ENCODE data around the gene LONRF2.
"Not testable (repeated sequence)": the region's sequence is repeated elsewhere in the genome, so short reads cannot be mapped to it uniquely, and the experiment has no call there.

Gene LONRF2

DNA sequence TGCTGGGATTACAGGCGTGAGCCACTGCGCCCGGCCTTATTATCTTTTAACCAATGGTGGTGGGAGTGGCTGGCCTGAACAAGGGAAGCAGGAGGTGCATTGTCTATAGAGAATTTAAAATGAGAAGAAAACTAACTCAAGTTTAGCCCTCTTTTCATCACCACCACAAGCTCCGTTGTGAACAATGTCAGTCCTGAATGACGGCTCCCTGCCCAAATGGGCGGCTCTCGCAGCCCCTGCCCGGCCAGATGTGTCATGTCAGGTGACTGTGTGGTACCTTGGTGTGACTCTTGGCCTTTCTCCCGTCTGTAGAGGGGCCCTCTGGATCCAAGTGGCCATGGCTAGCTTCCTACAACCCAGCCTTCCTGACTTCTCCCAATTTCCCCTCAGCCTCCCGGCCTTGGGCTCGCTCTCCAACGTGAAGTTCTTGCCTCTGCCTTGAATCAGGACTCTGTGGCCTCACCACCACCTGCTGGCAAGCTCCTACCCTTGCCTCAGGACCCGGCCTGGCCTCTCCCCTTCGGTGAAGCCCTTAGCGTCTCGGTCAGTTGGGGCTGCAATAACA lies 67.6 kb downstream of the LONRF2 start:
- DNase-seq (ENCODE audit: low read depth), result no peak

DNA sequence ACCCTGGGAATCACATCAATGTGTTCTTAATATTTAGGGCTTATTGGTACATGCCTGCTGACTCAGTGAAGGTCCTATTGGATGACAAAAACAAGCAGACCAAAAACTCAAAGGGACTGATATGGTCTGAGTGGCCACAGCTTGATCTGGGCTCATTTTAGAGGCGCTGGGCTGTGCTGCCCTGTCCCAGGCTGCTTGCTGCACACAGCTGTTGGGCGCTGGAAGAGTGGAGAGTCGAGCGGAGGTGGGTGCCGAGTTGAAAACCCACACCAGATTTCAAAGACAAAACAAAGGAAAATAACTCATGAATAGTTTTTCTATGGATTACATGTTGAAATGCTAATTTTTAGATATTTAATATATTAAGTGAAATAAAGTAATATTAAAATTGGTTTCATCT lies 68.5 kb downstream of the LONRF2 start:
- no peak for DNase-seq (ENCODE audit: low read depth)

DNA sequence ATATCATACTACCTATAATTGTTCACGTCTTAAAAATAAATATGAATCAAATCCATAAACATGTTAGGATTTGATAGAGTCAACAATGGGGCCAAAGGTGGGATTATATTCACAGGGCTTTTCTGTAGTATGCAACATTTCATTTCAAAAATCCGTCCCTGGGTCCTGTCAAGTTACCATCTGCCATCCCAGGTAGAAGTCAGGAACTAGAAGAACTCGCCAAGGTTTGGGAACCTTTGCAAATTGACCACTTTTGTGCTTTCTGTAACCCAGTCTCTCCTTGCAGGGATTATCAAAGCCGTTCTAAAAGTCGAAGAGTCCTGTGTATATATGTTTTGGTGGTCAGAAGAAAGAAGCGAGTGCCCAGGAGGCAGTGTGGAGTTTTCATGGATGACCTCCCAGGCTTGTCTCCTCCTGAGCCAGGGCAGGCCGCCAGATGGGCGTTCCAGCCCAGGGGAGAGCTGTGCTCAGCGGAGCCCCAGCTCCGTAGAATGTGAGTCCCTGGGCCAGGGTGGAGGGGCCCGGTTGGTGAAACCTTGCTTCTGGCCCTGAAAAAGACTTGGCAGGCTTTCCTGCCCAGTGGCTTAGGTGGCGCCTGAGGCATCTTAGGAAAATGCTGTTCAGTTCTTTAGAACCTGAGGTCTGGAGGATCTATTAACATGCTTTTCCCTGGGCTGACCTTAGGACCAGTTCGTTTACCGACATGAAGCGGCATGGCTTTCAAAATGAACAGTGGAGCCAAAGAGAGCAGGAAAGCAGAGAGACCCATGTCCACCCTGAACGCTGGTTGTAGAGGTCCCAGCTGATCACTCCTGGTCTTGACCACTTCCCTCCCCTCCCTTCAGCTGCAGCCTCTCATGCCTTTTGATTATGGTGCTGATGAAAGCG lies 69.2 kb downstream of the LONRF2 start:
- no peak for DNase-seq (ENCODE audit: low read depth)

DNA sequence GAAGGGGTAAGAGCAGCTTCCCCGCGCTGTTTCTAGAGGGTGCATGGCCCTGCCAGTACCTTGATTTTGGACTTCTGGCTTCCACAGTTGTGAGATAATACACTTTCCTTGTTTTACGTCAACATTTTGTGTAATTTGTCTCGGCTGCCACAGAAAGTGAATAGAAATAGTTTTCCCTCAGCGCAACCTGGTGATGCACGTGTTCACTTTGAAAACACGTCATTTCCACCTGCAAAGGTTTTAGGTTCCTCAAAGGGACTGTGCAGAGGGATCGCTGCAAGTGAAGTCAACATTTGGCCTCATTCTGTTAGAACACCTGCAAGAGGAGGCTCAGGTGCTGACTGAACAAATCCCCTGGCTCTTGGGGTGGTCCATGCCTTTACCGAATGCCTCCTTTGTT lies 71.7 kb downstream of the LONRF2 start:
- DNase-seq (ENCODE audit: low read depth), result no peak

DNA sequence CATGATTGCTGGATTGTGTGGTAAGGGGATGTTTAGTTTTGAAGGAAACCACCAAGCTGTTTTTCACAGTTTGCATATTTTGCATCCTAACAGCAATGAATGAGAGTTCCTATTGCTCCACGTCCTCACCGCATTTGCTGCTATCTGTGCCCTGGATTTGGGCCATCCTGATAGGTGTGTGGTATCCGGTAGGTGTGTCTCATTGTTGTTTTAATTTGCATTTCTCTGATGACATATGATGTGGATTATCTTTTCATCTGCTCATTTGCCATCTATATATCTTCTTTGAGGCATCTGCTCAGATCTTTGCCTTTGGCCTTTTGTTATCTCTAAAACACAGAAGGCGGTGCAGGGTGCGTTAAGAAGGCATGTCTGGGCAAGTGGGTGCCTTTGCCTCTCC lies 73.3 kb downstream of the LONRF2 start:
- no peak for DNase-seq (ENCODE audit: low read depth)

DNA sequence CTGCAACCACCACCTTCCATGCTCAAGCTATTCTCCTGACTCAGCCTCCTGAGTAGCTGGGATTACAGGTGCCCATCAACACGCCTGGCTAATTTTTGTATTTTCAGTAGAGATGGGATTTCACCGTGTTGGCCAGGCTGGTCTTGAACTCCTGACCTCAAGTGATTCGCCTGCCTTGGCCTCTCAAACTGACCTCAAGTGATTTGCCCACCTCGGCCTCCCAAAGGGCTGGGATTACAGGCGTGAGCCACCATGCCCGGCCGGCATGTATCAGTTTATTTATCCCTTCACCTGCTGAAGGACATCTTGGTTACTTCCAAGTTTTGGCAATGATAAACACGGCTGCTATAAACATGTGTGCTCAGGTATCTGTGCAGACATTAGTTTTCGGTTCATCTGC lies 73.7 kb downstream of the LONRF2 start:
- not testable (repeated sequence) for DNase-seq (ENCODE audit: low read depth)

DNA sequence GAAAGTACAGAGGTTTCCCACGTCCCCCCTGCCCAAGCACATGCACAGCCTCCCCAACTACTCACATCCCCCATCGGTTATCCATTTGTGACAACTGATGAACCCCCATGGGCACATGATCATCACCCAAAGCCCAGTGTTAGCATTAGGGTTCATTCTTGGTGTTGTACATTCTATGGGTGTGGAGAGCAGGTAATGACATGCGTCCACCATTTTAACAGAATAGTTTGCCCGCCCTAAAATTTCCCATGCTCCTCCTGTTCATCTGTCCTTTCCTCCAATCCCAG lies 74.3 kb downstream of the LONRF2 start:
- no peak for DNase-seq (ENCODE audit: low read depth)

DNA sequence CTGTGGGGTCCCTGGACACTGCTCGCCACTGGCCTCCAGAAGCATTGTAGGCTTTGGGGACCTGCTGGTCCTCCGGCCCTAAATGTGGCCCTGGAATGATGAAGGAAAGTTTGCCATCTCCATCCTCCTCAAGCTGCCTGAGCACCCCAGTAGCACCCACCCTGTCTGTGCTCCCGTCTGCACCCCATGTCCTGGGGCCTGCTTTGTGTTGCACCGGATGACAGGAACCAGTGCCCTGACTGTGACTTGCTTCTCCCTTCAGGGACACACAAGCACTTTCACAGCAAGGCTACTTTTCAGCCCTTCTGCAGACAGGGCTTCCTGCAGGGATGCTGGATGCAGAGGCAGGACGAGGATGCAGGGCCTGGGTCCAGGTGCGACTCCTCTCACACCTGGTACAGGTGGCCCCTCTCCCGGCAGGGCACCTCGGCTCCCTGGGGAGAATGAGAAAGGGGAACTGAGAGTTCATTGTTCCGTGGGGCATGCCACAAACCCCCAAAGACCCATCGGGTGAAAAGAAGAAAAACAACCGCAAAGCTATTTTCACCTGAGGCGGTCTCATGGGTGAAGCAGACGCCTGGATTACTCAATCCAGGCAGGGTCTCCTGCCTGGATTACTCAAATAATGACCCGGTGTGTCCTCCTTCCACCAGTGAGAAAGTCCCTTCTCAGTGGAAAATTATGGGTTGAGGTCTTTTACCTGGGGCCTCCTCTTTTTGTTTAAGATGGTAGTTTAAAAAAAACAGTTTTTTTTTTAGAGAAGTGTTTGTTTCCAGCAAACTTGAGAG lies 74.9 kb downstream of the LONRF2 start:
- DNase-seq (ENCODE audit: low read depth), result no peak

DNA sequence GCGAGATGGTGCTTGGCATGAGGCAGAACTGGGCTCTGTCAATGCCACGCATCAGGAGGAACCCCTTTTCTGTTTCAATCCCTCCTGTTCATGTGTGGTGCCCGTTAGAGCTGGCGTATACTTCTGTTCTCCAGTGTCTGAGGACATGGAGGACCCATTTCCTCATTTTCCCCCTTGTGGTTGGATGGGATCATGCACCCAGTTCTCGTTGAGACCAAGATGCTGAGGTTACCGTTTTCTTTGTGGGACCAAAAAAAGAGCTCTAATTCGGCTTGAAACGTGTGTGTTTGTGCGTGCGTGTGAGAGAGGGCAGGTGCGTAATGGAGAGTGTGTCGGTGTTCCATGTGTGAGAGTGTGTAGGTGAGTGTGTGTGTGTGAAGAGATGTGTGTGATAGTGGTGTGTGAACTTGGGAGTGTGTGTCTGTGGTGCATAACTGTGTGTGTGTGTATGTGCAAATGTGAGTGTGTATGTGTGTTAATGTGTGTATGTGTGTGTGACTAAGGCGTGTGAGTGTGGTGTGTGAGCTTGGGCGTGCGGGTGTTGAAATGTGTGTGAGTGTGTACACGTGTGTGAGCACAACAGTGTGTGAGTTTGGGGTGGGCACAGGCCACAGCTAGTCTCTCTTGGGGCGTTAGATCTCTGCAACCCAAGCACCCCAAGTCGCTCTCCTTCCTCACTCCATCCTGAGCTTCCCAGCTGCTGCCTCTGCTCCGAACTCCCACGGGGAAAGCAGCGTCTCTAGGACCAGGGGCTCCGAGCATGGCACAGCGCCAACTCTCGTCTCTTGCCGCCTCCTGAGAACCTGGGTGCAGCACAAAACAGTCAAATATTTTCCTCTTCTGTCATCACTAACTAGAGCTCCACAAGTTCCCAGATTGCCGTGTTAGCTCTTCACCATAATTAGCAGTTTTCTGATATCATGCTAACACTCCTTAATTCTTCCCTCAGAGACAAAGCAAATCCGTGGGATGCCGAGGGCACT lies 75.8 kb downstream of the LONRF2 start:
- peak; percentile 21 for DNase-seq (ENCODE audit: low read depth)

DNA sequence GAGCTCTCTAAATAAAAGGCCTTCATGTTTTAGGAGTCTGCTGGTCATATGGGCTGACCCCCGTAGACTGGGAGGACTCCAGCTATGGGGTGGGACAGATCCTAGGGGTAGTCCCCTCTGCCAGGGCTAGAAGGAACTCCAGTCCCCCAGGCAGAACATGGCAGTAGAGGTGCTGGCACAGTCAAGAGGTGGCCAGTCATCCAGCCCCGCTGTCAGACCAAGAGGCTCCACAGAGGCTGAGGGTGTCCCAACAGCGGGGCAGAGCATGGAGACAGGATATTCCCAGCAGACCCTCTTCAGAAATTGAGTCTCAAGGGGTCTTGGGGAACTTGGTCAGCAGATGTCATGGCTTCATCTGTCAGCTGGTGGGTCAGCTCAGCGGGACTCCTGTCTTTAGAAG lies 76.6 kb downstream of the LONRF2 start:
- no peak for DNase-seq (ENCODE audit: low read depth)

DNA sequence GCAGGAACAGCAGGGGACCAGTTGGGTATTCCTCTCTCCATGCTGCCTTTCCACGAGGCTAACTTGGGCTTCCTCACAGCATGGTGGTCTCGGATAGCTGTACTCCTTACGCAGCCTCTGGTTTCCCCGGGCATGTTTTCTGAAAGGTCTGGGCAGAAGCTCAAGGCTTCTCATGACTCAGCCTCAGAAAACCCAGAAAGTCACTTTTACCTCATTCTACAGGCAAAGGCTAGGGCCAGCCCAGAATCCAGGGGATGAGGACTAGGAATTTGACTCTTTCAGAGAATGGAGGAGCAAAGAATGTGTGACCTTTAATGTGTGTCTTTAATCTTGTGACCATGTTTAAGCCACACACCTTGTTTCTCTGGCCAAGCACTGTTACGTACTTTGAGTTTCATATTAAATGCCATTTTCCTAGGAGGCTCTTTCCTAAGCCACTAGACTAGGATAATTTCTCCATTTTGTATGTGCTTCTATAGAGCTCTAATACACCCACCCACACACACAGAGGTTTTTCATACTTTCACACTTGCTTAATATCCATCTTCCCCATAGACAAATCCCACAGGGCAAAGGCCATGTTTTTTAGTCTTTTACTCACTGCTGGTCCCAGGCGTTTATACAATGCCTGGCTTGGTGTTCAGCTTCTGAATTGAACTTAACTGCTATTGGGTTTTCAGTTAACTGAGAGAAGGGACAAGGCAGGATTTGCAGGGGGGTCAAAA lies 77.3 kb downstream of the LONRF2 start:
- DNase-seq (ENCODE audit: low read depth), result peak; percentile 64

DNA sequence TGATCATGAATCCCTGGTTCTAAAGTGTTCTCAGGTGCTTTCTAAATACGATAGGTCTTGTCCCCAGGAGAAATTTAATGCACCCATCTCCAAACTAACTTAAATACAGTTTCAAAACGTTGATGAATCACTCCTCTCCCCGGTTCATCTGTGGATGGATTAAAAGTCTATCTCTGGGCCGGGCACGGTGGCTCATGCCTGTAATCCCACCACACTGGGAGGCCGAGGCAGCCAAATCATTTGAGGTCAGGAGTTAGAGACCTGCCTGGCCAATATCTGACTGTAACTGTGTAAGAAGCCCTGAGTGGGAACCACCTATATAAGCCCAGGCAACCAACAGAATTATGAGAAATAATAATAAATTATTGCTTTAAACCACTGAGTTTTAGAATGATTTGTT lies 78.7 kb downstream of the LONRF2 start:
- no peak for DNase-seq (ENCODE audit: low read depth)

DNA sequence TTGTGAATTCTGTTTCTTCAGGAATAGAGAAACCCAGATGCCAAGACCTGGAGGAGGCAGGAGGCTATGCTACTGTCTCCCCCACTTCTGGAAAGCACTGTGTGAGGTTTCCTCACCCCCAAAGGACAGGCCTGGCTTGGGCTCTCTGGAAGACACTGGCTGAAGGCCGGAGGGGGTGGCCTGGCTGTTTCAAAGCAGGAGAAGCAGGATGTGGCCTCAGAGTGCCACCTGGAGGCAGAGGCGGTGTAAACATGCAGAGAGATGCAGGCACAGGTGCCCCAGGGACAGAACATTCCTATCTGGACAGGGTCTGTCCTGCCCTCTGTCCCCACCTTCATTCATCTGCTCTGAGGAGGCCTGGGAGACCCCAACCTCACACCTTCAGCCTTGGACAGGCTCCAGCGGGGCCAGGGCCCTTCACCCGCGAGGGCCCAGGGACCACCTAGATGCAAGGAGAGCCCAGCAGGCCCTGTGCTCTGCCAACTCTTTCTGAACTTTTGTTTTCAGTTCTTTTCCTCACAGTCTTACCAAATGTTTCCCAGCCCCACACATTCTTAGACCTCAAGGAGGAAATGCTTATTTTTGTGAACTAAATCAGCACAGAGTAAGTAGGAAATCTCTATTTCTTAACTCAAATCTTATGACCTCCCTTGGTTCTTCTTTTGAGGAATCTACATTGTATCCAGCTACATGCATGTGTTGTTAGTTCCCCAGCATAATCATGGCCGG lies 79.2 kb downstream of the LONRF2 start:
- peak; percentile 74 for DNase-seq (ENCODE audit: low read depth)

DNA sequence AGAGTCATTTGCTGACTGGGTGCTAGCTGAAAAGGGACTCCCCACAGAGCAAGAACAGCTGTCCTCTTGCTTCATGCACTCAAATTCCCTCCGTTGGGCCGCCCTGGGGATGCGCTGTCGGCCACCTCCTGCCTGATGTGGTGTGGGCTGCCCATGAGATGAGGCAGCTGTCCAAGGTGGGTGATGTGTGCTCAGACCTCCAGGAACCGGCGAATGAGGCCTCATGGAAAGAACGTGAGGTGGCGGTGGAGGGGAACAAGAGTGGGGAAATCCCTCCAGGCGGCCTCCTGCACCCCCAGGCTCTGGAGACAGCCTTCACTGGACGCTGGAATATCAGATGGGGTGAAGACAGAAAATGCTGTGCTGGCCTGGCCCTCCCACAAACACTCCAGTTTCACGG lies 79.8 kb downstream of the LONRF2 start:
- DNase-seq (ENCODE audit: low read depth), result no peak

DNA sequence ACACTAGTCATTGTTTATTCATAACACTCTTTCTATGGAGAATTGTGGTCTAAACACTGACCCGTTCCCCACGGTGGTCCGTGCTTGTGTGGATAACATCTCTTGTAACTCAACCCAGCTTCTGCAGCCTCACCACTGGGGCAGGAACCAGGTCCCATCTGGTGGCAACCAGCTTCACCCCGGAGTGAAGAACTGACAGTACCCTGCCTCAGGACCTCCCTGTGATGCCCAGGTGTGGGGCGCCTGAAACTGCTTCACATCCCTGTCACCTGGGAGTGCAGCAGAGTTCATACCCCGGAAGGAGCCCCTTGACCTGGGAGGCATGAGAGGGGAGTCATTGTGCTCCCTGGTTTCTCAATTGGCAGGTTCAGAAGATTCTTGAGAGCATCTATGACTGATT lies 81.1 kb downstream of the LONRF2 start:
- no peak for DNase-seq (ENCODE audit: low read depth)

DNA sequence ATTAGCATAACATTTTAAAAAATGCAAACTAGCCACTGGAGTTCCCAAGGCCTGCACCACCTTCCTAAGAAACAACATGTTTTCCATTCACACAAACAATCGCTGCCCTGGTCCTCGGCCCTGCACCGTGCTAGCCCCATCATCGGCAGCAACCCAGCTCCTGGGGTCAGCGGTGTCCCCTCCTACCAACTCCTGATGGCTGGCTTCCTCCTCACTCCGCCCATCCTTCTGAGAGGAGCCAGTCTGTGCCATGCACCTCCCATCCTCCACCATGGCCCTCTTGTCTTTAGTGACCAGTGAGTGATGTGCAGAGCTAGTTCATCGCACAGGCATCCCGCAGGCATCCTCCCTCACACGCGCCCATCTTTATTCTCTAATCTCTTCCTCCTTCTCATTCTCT lies 81.9 kb downstream of the LONRF2 start:
- DNase-seq (ENCODE audit: low read depth), result no peak

DNA sequence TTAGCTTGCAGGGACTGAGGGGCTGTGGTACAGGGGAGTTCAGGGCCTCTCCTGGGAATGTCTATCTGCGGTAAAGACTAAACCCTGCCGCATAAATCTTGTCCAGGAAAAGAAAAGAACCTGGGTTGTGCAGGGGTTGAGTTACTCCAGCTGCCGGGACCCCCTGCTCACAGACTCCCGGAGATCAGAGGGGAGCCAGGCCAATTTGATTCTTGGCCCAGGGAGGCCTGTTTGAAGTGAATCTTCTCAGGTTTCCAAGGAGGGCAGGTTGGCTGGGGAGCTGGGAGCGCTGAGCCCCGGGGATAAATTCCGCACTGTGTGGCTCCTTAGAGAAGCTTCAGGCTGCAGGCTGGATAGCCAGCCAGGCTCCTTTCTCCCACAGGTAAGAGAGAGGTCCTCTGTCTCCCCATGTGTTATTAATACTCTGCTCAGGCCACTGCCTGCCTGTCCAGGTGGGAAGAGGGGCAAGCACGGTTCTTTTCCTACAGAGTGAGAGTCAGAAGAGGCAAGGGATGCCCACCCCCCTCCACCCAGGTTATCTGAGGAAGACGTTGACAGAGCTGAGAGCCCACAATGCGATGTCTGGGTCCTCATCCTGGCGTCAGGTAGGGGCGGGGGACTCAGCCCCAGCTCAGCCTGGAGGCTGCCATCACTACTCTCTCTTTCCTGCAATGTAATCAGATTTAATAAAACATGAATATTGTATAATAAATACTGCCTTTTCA lies 82.7 kb downstream of the LONRF2 start:
- DNase-seq (ENCODE audit: low read depth), result no peak

DNA sequence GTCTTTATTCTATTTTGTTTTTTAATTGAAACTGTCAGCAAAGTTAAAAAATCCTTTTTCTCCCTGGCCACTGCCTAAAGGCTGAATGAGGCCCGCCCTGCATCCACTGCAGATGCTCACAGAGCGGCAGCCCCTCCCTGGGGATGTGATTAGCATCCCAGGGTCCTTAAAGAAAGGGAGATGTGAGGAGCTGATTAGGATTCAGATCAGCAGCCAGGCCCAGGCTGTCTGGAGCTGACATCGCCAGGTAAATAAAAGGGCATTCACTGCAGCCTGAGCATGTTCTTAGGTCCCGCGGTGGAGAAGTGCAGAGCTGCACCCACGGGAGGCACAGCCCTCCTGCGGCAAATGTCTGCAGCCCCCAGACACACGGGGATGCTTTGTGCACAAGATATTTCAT lies 83.8 kb downstream of the LONRF2 start:
- DNase-seq (ENCODE audit: low read depth), result no peak

DNA sequence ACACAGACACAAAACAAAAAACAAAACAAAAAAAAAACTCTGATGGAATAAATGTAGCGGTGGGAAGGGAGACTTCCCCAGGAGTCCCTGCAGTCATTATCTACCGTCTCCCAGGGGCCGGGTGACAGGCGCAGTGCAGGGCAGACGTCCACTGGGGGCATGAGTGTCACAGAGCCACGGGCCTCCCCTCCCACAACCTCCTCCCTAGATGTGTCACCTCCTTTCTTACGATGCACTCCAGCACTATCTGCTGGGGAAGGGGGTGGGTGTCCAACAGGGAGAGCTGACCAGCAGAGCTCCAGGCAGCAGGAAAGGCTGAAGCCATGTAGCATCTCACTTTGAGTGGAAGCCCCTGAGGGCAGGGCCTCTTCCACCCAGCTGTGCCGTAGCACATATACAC lies 84.5 kb downstream of the LONRF2 start:
- peak; percentile 13 for DNase-seq (ENCODE audit: low read depth)

DNA sequence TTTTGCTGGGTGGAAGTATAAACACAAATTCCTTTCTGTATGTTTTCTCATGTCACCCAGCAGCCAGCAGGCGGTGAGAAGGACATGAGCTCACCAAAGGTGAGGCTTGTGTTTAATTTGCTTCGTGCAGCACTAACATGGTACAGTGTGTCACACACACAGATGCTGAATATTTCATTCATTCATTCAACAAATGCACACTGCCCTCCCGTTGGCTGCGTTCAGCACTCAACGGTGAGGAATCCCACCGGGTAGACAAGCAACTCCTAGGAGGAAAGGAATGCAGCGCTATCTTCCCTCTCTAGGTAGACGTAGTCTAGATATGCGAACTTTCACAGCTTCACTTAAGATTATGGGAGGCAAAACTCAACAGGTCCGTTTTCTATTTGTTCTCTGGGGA lies 85.1 kb downstream of the LONRF2 start:
- no peak for DNase-seq (ENCODE audit: low read depth)
